Neural progenitor cell (in vitro differentiated cells): Measurements from ENCODE around the gene SAC3D1. TPM values are rescaled to one million over a fixed set of nuclear protein-coding genes. Genes with fewer than 3 reads are reported as not detected.

ENCODE experiments used
- DNase-seq: peaks from one replicate; pipeline ENCODE4 v3.0.0-alpha.2; 2016; ENCODE audit warnings: low spot score
- H2AFZ ChIP-seq: fragments of 200-600 bp; sonication (generic); replicated peaks from 2 replicates; pipeline ENCODE4 v1.6.1; 2016; ENCODE audit warnings: antibody characterized with exemption
- H3F3A ChIP-seq: fragments of 200-600 bp; sonication (generic); 2 replicates; pipeline ENCODE4 v1.6.1; 2016; ENCODE audit warnings: antibody characterized with exemption, low read depth
- H3K27ac ChIP-seq: fragments of 200-600 bp; sonication (generic); 2 replicates; pipeline ENCODE4 v1.5.1; 2016; ENCODE audit warnings: mild to moderate bottlenecking
- H3K27me3 ChIP-seq: fragments of 200-600 bp; sonication (generic); 2 replicates; pipeline ENCODE4 v1.6.1; 2016; ENCODE audit warnings: mild to moderate bottlenecking, moderate library complexity
- H3K36me3 ChIP-seq: fragments of 200-600 bp; sonication (generic); 2 replicates; pipeline ENCODE4 v1.5.1; 2016
- H3K4me1 ChIP-seq: fragments of 200-600 bp; sonication (generic); 2 replicates; pipeline ENCODE4 v1.6.1; 2016; ENCODE audit warnings: mixed run types
- H3K4me2 ChIP-seq: fragments of 200-600 bp; sonication (generic); 2 replicates; pipeline ENCODE4 v1.6.1; 2016
- H3K4me3 ChIP-seq: fragments of 200-600 bp; sonication (generic); 2 replicates; pipeline ENCODE4 v1.5.1; 2016
- H3K79me2 ChIP-seq: fragments of 200-600 bp; sonication (generic); 2 replicates; pipeline ENCODE4 v1.6.1; 2016; ENCODE audit warnings: low read depth
- H3K9ac ChIP-seq: fragments of 200-600 bp; sonication (generic); 2 replicates; pipeline ENCODE4 v1.6.1; 2016
- H3K9me3 ChIP-seq: fragments of 200-600 bp; sonication (generic); 2 replicates; pipeline ENCODE4 v1.5.1; 2016; ENCODE audit warnings: low read depth
- H4K20me1 ChIP-seq: fragments of 200-600 bp; sonication (generic); 2 replicates; pipeline ENCODE4 v1.6.1; 2016; ENCODE audit warnings: low read depth
- H3K27ac Mint-ChIP-seq: 3 replicates; pipeline ENCODE4 v1.8.0; 2021; ENCODE audit warnings: mixed read lengths
- H3K27me3 Mint-ChIP-seq: 2 replicates; pipeline ENCODE4 v1.8.0; 2022; ENCODE audit warnings: low read depth, mild to moderate bottlenecking, inconsistent platforms, moderate library complexity, mixed read lengths; ENCODE audit not compliant: insufficient read depth
- H3K36me3 Mint-ChIP-seq: 3 replicates; pipeline ENCODE4 v1.8.0; 2021; ENCODE audit warnings: mixed read lengths
- H3K4me1 Mint-ChIP-seq: 3 replicates; pipeline ENCODE4 v1.8.0; 2021; ENCODE audit warnings: mixed read lengths
- H3K4me3 Mint-ChIP-seq: 3 replicates; pipeline ENCODE4 v1.8.0; 2021; ENCODE audit warnings: mild to moderate bottlenecking, moderate library complexity, mixed read lengths
- H3K9me3 Mint-ChIP-seq: 3 replicates; pipeline ENCODE4 v1.8.0; 2020; ENCODE audit warnings: mixed read lengths
- EZH2 ChIP-seq: fragments of 200-600 bp; sonication (generic); IDR thresholded peaks from 2 replicates; pipeline ENCODE4 v1.6.1; 2017; ENCODE audit warnings: antibody characterized with exemption, mild to moderate bottlenecking, moderate library complexity
- EZH2phosphoT487 ChIP-seq: fragments of 200-600 bp; sonication (generic); IDR thresholded peaks from 2 replicates; pipeline ENCODE4 v1.6.1; 2017; ENCODE audit warnings: antibody characterized with exemption
- total RNA-seq: library from RNA; depleted of rRNA; stranded (reverse); fragments of >200 nt; gene quantifications from 2 replicates; pipeline ENCODE4 v1.2.3, GENCODE V29; 2015; ENCODE audit warnings: low replicate concordance
- TF ChIP-seq, protein P1 (sequence below): fragments of 200-600 bp; sonication (generic); IDR thresholded peaks from 2 replicates; pipeline ENCODE4 v1.5.1; 2017; ENCODE audit warnings: antibody characterized with exemption, mild to moderate bottlenecking

The SAC3D1 gene
- total RNA-seq, 1 donor from 2014 or later, result 3.0 TPM

DNA sequence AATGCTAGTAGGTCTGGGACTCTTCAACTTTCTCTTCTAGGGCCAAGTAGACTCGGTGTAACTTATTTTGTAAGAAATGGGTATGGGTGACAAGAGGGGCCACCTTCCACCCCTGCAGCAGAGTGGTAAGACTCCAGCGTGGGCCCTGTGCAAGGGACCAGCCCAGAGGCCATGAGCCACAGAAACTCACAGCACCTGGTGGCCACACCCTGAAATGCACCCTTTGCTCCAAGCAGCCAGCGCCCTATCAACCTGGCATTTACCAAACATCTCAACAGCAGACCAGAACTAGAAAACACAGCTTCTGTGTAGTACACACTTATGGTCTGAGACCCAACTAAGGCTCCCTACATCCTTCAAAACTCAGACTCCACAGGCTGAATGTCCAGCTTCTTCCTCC is 37.1 kb downstream of the SAC3D1 start:
- H3K36me3 Mint-ChIP-seq, result peaks cover 36% of the 10 kb centered on the region
- H3K79me2 ChIP-seq, result peaks cover 52% of the 10 kb centered on the region
- peaks cover 16% of the 10 kb centered on the region for H4K20me1 ChIP-seq
- H3F3A ChIP-seq, result peaks cover 17% of the 10 kb centered on the region
- H3K9me3 ChIP-seq, result no peaks in the 10 kb centered on the region
- no peak overlapping the region for H3K9ac ChIP-seq
- no peak overlapping the region for H3K4me3 ChIP-seq
- H3K27ac Mint-ChIP-seq, result no peak overlapping the region
- H3K9me3 Mint-ChIP-seq, result no peaks in the 10 kb centered on the region
- H3K4me1 ChIP-seq, result peaks cover 8% of the 10 kb centered on the region
- peaks cover 2% of the 10 kb centered on the region for H3K27me3 Mint-ChIP-seq
- TF ChIP-seq EZH2phosphoT487 (no peak), EZH2 (no peak)
- TF ChIP-seq, protein P1, sequence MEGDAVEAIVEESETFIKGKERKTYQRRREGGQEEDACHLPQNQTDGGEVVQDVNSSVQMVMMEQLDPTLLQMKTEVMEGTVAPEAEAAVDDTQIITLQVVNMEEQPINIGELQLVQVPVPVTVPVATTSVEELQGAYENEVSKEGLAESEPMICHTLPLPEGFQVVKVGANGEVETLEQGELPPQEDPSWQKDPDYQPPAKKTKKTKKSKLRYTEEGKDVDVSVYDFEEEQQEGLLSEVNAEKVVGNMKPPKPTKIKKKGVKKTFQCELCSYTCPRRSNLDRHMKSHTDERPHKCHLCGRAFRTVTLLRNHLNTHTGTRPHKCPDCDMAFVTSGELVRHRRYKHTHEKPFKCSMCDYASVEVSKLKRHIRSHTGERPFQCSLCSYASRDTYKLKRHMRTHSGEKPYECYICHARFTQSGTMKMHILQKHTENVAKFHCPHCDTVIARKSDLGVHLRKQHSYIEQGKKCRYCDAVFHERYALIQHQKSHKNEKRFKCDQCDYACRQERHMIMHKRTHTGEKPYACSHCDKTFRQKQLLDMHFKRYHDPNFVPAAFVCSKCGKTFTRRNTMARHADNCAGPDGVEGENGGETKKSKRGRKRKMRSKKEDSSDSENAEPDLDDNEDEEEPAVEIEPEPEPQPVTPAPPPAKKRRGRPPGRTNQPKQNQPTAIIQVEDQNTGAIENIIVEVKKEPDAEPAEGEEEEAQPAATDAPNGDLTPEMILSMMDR, result peak; percentile 67
- no peak overlapping the region for H2AFZ ChIP-seq
- H3K36me3 ChIP-seq, result peaks cover 5% of the 10 kb centered on the region
- no peak overlapping the region for H3K4me2 ChIP-seq
- H3K4me3 Mint-ChIP-seq, result peak overlapping the region; percentile 18
- peak; percentile 57 for DNase-seq
- H3K27ac ChIP-seq, result no peak overlapping the region
- peaks cover 23% of the 10 kb centered on the region for H3K4me1 Mint-ChIP-seq
- no peaks in the 10 kb centered on the region for H3K27me3 ChIP-seq

DNA sequence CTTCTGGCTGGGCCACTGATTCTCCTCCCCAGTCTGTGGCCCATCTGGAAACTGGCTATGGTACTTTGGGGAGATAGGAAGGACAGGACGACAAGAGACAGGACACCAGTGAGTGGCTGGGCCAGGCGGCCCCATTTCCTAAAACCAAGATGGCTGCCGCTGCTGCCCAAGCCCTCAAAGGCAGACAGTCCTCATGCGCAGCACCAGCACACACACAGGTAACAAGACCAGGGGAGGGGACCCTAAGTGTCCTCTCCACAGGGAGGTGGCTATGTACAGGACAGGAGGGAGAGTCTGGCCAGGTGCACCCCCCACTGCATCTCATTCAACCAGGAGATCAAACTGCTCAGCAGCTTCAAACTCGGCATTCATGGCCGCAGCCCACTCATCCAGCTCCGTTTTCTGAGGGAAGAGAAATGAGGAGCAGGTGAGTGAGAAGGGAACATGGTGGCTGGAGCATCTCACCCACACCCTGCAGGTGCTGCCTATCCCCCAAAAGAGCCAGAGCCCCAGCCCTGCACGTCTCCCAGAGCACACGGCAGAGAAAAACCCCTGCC is 37.9 kb downstream of the SAC3D1 start:
- Mint-ChIP-seq H3K36me3 (peaks cover 36% of the 10 kb centered on the region), H3K27ac (no peak overlapping the region), H3K4me1 (peaks cover 23% of the 10 kb centered on the region), H3K4me3 (no peak overlapping the region), H3K9me3 (no peaks in the 10 kb centered on the region), H3K27me3 (peaks cover 2% of the 10 kb centered on the region)
- H3K9me3 ChIP-seq, result no peaks in the 10 kb centered on the region
- H3K27ac ChIP-seq, result no peak overlapping the region
- peaks cover 59% of the 10 kb centered on the region for H3K79me2 ChIP-seq
- H3K4me1 ChIP-seq, result peaks cover 8% of the 10 kb centered on the region
- H2AFZ ChIP-seq, result no peak overlapping the region
- peaks cover 17% of the 10 kb centered on the region for H3F3A ChIP-seq
- H3K9ac ChIP-seq, result no peak overlapping the region
- H3K4me2 ChIP-seq, result no peak overlapping the region
- DNase-seq, result no peak
- TF ChIP-seq, protein P1, result no peak
- TF ChIP-seq EZH2phosphoT487, result no peak
- TF ChIP-seq EZH2, result no peak
- no peak overlapping the region for H3K4me3 ChIP-seq
- H4K20me1 ChIP-seq, result peaks cover 16% of the 10 kb centered on the region
- peaks cover 5% of the 10 kb centered on the region for H3K36me3 ChIP-seq
- no peaks in the 10 kb centered on the region for H3K27me3 ChIP-seq

DNA sequence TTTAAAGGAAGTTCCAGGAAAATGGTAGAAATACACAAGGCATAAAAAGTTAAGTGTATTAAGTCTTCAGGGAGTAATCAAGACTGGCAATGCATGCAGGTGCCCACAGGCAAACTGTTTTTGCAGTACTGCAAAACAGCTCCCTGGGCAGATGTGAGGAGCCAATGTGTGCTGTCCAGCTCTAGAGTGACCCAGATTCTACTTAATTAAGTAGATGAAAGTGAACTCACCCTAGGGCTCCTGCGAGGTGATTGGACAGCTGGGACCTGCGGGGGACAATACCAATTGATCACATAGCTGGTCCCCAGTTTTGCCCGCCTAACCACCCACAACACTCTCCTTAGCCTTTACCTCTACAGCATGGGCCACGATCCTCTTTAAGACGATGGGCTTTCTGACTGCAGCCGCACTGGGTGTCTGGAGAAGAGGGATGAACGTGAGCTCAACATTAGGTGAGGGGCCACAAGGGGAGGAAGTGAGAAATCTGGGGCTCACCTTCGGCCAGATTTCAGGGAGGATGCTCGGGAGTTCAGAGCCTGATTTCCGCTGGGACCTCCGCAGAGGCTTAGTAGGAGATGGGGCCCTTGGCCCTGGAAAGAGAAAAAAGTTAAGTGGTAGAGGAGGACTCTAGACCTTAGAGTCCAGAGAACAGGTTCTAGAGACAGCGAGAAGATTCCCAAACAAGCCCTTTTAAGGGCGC is 42.3 kb downstream of the SAC3D1 start:
- Histone ChIP-seq H3K9me3 (no peaks in the 10 kb centered on the region), H3K9ac (peak overlapping the region; percentile 90), H2AFZ (peak overlapping the region; percentile 83), H3K36me3 (peaks cover 5% of the 10 kb centered on the region), H3K4me1 (peaks cover 14% of the 10 kb centered on the region), H4K20me1 (peaks cover 7% of the 10 kb centered on the region), H3K27me3 (no peaks in the 10 kb centered on the region), H3K4me2 (peak overlapping the region; percentile 96), H3F3A (peaks cover 21% of the 10 kb centered on the region), H3K27ac (no peak overlapping the region), H3K4me3 (peak overlapping the region; percentile 91), H3K79me2 (peaks cover 57% of the 10 kb centered on the region)
- Mint-ChIP-seq H3K36me3 (peaks cover 20% of the 10 kb centered on the region), H3K4me1 (peaks cover 27% of the 10 kb centered on the region), H3K4me3 (peak overlapping the region; percentile 98), H3K27ac (peak overlapping the region; percentile 96), H3K27me3 (peaks cover 4% of the 10 kb centered on the region), H3K9me3 (no peaks in the 10 kb centered on the region)
- peak; percentile 18 for DNase-seq
- TF ChIP-seq, protein P1, result no peak
- TF ChIP-seq EZH2phosphoT487, result no peak
- TF ChIP-seq EZH2, result no peak
